Hepatocyte (in vitro differentiated cells): ENCODE measurements around the gene C12orf75. TPM values are rescaled to one million over a fixed set of nuclear protein-coding genes. Genes with fewer than 3 reads are reported as not detected.

ENCODE experiments used
- DNase-seq: peaks from one replicate; pipeline ENCODE4 v3.0.0-alpha.2; 2016; ENCODE audit warnings: low spot score
- H2AFZ ChIP-seq: fragments of 200-600 bp; sonication (generic); 2 replicates; pipeline ENCODE4 v1.6.0; 2016; ENCODE audit warnings: antibody characterized with exemption, mild to moderate bottlenecking
- H3K27ac ChIP-seq: fragments of 200-600 bp; sonication (generic); 2 replicates; pipeline ENCODE4 v1.5.1; 2016; ENCODE audit warnings: mild to moderate bottlenecking
- H3K27me3 ChIP-seq: fragments of 200-600 bp; sonication (generic); 2 replicates; pipeline ENCODE4 v1.6.1; 2016
- H3K36me3 ChIP-seq: fragments of 200-600 bp; sonication (generic); replicated peaks from 2 replicates; pipeline ENCODE4 v1.5.1; 2016; ENCODE audit warnings: low read depth; ENCODE audit not compliant: insufficient read depth
- H3K4me1 ChIP-seq: fragments of 200-600 bp; sonication (generic); 2 replicates; pipeline ENCODE4 v1.5.1; 2016; ENCODE audit warnings: mild to moderate bottlenecking, moderate library complexity; ENCODE audit not compliant: insufficient read depth
- H3K4me2 ChIP-seq: fragments of 200-600 bp; sonication (generic); 2 replicates; pipeline ENCODE4 v1.6.0; 2016
- H3K4me3 ChIP-seq: fragments of 200-600 bp; sonication (generic); 2 replicates; pipeline ENCODE4 v1.5.1; 2016; ENCODE audit warnings: mild to moderate bottlenecking
- H3K79me2 ChIP-seq: fragments of 200-600 bp; sonication (generic); 2 replicates; pipeline ENCODE4 v1.6.0; 2017; ENCODE audit warnings: mild to moderate bottlenecking
- H3K9me2 ChIP-seq: fragments of 200-600 bp; sonication (generic); replicated peaks from 2 replicates; pipeline ENCODE4 v1.6.0; 2017; ENCODE audit warnings: mild to moderate bottlenecking; ENCODE audit not compliant: insufficient read depth
- H3K9me3 ChIP-seq: fragments of 200-600 bp; sonication (generic); 2 replicates; pipeline ENCODE4 v1.5.1; 2016; ENCODE audit warnings: low read depth, mild to moderate bottlenecking
- H4K20me1 ChIP-seq: fragments of 200-600 bp; sonication (generic); 2 replicates; pipeline ENCODE4 v1.6.0; 2016; ENCODE audit warnings: mild to moderate bottlenecking; ENCODE audit not compliant: insufficient read depth, poor library complexity, severe bottlenecking
- EZH2 ChIP-seq: fragments of 200-600 bp; sonication (generic); IDR thresholded peaks from 2 replicates; pipeline ENCODE4 v1.6.1; 2016; ENCODE audit warnings: antibody characterized with exemption, mild to moderate bottlenecking, borderline replicate concordance
- EZH2phosphoT487 ChIP-seq: fragments of 200-600 bp; sonication (generic); IDR thresholded peaks from one replicate; pipeline ENCODE4 v1.6.1; 2018; ENCODE audit warnings: antibody characterized with exemption, mild to moderate bottlenecking, low read depth, moderate library complexity; ENCODE audit not compliant: unreplicated experiment, severe bottlenecking
- WGBS: methylation state at CpG from one replicate; pipeline ENCODE4 v1.1.6; 2016; ENCODE audit warnings: low lambda C conversion rate; ENCODE audit errors: missing lambda C conversion rate; 5-methylcytosine and 5-hydroxymethylcytosine counted together
- polyA plus RNA-seq: library from polyadenylated mRNA; unstranded; fragments of >200 nt; fragmentation: Nextera tagmentation; extraction: Ambion mirVana; gene quantifications from 2 replicates; pipeline ENCODE4 v1.2.1, GENCODE V29; 2016
- total RNA-seq: library from RNA; depleted of rRNA; stranded (reverse); fragments of >200 nt; gene quantifications from 2 replicates; pipeline ENCODE4 v1.2.3, GENCODE V29; 2014
- TF ChIP-seq, protein P1 (sequence below): fragments of 200-600 bp; sonication (generic); IDR thresholded peaks from 2 replicates; pipeline ENCODE4 v1.5.1; 2016; ENCODE audit warnings: antibody characterized with exemption, mild to moderate bottlenecking; ENCODE audit not compliant: poor library complexity

The C12orf75 gene
- total RNA-seq = 80.9 and 92.3 TPM in 2 replicates
- polyA plus RNA-seq = 95.2 and 103 TPM in 2 replicates

DNA sequence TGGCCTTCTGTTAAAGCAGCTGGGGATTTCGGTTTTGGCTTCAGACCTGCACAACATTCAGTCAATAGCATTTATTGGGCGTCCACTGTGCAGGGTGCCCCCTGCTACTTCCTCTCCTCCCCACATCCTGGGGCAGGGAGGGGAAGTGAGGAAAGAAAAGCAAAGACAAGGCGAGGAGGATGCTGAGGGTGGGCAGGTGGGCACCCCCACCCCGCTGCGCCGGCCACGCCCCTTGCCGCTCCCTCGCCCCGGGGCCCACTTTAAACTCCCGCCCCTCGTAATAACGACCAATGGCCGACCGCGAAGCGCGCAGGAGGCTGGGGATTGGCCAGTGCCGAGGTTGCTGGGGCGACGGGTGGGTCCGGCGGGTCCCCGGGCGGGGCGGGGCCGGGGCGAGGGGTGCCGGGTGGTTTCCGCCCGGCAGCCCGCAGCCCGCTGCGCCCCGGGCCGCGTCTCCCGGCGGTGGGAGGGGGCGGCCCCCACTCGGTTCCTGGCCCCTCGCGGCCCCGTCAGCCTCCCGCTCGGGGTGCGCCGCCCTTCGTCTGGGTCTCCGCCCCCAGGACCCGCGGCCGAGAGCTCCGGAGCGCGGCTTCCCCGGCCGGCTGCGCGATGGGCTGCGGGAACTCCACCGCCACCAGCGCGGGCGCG lies at the start of gene C12orf75:
Gene C12orf75, plus strand, starts transcription at position 409 of the 648 bp plus-strand sequence. Its CDS starts 201 bp downstream, at position 610.
- 1% methylated on average over 23 of the region's 66 CpGs for WGBS
- H3K4me3 ChIP-seq = peak within 1 kb of the TSS; percentile 87
- peak; percentile 90 for DNase-seq
- H3K27me3 ChIP-seq = no peaks in the 10 kb centered on the region
- H4K20me1 ChIP-seq = no peaks in the 10 kb centered on the region
- H2AFZ ChIP-seq = peak within 1 kb of the TSS; percentile 62
- H3K79me2 ChIP-seq = peaks cover 35% of the 10 kb centered on the region
- TF ChIP-seq EZH2 (no peak), EZH2phosphoT487 (no peak)
- TF ChIP-seq, protein P1, sequence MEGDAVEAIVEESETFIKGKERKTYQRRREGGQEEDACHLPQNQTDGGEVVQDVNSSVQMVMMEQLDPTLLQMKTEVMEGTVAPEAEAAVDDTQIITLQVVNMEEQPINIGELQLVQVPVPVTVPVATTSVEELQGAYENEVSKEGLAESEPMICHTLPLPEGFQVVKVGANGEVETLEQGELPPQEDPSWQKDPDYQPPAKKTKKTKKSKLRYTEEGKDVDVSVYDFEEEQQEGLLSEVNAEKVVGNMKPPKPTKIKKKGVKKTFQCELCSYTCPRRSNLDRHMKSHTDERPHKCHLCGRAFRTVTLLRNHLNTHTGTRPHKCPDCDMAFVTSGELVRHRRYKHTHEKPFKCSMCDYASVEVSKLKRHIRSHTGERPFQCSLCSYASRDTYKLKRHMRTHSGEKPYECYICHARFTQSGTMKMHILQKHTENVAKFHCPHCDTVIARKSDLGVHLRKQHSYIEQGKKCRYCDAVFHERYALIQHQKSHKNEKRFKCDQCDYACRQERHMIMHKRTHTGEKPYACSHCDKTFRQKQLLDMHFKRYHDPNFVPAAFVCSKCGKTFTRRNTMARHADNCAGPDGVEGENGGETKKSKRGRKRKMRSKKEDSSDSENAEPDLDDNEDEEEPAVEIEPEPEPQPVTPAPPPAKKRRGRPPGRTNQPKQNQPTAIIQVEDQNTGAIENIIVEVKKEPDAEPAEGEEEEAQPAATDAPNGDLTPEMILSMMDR = no peak
- H3K4me1 ChIP-seq = peaks cover 19% of the 10 kb centered on the region
- peak within 1 kb of the TSS; percentile 95 for H3K4me2 ChIP-seq
- peak within 1 kb of the TSS; percentile 65 for H3K27ac ChIP-seq
- H3K36me3 ChIP-seq = no peaks in the 10 kb centered on the region
- no peaks in the 10 kb centered on the region for H3K9me2 ChIP-seq
- H3K9me3 ChIP-seq = no peaks in the 10 kb centered on the region

DNA sequence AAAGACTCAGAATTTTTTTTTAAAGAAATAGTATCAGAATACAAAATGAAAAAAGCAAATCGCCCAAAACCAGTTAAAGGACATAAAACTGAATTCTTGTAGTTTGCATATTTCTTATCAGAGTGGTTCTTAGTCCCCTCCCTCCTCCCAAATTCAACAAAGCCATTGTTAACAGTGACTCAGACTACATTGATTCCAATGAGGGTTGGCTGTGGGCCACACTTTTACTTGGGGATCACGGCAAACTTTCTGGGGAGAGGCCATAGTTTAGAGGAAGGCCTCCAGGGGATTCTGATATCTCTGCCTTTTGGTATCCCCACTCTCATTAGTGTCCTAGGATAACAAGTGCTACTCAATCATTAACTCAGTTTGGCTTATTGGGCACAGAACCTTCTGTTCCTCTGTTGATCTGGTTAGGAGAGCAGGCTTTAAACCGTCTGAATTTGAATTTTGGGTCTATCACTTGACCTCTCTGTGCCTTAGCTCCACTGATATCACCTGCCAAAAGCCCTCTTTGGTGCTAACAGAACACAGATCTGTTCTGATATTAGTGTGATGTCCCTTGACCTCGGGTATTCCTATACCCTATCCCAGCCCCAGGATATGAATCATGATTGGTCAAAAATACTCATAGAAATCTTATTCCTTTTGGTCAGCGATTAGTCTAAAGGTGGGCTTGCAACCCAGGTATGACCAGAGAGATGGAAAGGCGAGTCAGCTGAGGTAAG lies 49.4 kb upstream of the C12orf75 start:
- peak overlapping the region; percentile 84 for H3K27ac ChIP-seq
- WGBS = 73% methylated on average over 6 of the region's 6 CpGs
- peak overlapping the region; percentile 53 for H3K4me2 ChIP-seq

DNA sequence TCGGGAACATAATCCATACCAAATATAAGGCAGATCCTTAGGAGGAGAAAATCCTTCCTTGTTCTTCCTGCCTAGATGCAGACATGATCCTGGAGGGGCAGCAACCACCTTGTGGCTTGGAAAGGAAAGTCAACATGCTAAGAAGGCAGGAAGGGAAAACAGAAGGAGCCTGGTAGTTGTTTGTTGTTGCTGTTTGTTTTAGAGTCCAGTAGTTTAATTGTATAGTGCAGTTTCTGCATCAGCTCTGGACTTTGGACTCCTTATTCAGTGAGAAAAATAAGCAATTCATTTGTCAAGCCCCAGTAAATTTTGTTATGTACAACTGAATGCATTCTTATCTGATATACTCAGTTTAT lies 48.8 kb upstream of the C12orf75 start:
- DNase-seq = peak; percentile 31
- H4K20me1 ChIP-seq = no peaks in the 10 kb centered on the region
- WGBS = 61% methylated on average over 1 of the region's 1 CpG
- H2AFZ ChIP-seq = no peak overlapping the region
- H3K79me2 ChIP-seq = no peaks in the 10 kb centered on the region
- H3K4me3 ChIP-seq = no peak overlapping the region
- H3K4me1 ChIP-seq = peaks cover 18% of the 10 kb centered on the region
- H3K4me2 ChIP-seq = peak overlapping the region; percentile 53
- TF ChIP-seq EZH2phosphoT487 (no peak), EZH2 (no peak)
- TF ChIP-seq, protein P1 = no peak
- H3K27ac ChIP-seq = peak overlapping the region; percentile 84
- no peaks in the 10 kb centered on the region for H3K9me3 ChIP-seq
- H3K27me3 ChIP-seq = no peaks in the 10 kb centered on the region
- H3K9me2 ChIP-seq = no peaks in the 10 kb centered on the region
- H3K36me3 ChIP-seq = no peaks in the 10 kb centered on the region

More for the DNA sequence above, 49.4 kb upstream of the C12orf75 start:
- Histone ChIP-seq H3K4me3 (no peak overlapping the region), H3K36me3 (no peaks in the 10 kb centered on the region), H2AFZ (no peak overlapping the region), H3K4me1 (peaks cover 18% of the 10 kb centered on the region), H3K9me3 (no peaks in the 10 kb centered on the region), H3K9me2 (no peaks in the 10 kb centered on the region), H3K79me2 (no peaks in the 10 kb centered on the region), H4K20me1 (no peaks in the 10 kb centered on the region), H3K27me3 (no peaks in the 10 kb centered on the region)
- no peak for TF ChIP-seq EZH2
- TF ChIP-seq EZH2phosphoT487 = no peak
- no peak for DNase-seq

DNA sequence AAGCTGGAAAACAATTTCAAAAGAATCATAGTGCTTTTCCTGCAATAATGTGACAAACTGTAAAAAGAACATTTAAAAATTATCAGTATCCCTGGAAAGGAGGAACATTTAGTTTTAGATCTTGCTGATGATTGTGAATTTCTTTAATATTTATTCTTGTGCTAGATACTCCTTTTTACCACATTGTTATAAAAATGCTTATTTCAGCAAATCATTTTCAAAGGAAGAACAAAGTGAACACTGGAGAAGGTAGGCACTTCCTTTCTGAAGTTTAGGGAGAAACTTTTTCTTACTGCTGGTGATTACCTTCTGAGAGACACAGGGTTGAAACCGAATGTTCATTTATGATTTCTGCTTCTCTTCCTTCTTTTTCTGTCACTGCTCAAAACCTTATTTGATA lies 45.1 kb upstream of the C12orf75 start:
- Histone ChIP-seq H2AFZ (no peak overlapping the region), H3K36me3 (no peaks in the 10 kb centered on the region), H3K9me3 (no peaks in the 10 kb centered on the region), H3K4me2 (no peak overlapping the region), H3K9me2 (no peaks in the 10 kb centered on the region), H3K27ac (no peak overlapping the region), H3K79me2 (no peaks in the 10 kb centered on the region), H4K20me1 (no peaks in the 10 kb centered on the region), H3K4me3 (no peak overlapping the region), H3K27me3 (no peaks in the 10 kb centered on the region), H3K4me1 (peaks cover 12% of the 10 kb centered on the region)
- TF ChIP-seq EZH2 = no peak
- no peak for TF ChIP-seq EZH2phosphoT487
- TF ChIP-seq, protein P1 = no peak
- no peak for DNase-seq
- WGBS = 88% methylated on average over 1 of the region's 1 CpG
